K562 (cell line): ENCODE results near the gene PIK3R2. TPM values are rescaled to one million over a fixed set of nuclear protein-coding genes. Genes with fewer than 3 reads are reported as not detected.

Source experiments
- BCL6 ChIP-seq: fragments of 250-450 bp; sonication (Bioruptor Pico); IDR thresholded peaks from 2 replicates; pipeline ENCODE4 v1.4.0; 2020
- CREBBP ChIP-seq: IDR thresholded peaks from one replicate; pipeline ENCODE4 v1.6.1; 2012; ENCODE audit warnings: low read depth, mild to moderate bottlenecking, control low read depth, inconsistent platforms, low read length
- GTF2E2 ChIP-seq: fragments of 200-800 bp; sonication (Bioruptor generic); IDR thresholded peaks from 2 replicates; pipeline ENCODE4 v1.6.1; 2016; ENCODE audit warnings: missing genetic modification characterization, missing compliant biosample characterization
- RBFOX2 ChIP-seq: fragments of 200-400 bp; formaldehyde crosslinking; IDR thresholded peaks from 2 replicates; pipeline ENCODE4 v1.6.1; 2017; ENCODE audit warnings: low read depth, mild to moderate bottlenecking, low read length, moderate library complexity
- RBM17 ChIP-seq: fragments of 200-400 bp; formaldehyde crosslinking; IDR thresholded peaks from 2 replicates; pipeline ENCODE4 v1.6.1; 2017; ENCODE audit warnings: low read depth, mild to moderate bottlenecking, low read length, borderline replicate concordance
- SIN3A ChIP-seq, 2 experiments: fragments of 150-350 bp in 1 of 2; IDR thresholded peaks; 2 replicates each; pipeline ENCODE4 v1.6.1; 2011 to 2016; ENCODE audit warnings: borderline replicate concordance in 2 of 2, low read depth in 2 of 2, low read length in 2 of 2, mild to moderate bottlenecking in 2 of 2, moderate library complexity in 2 of 2; ENCODE audit not compliant: control insufficient read depth in 1 of 2
- SIN3B ChIP-seq: fragments of 450-650 bp; IDR thresholded peaks from 2 replicates; pipeline ENCODE4 v1.6.1; 2017; ENCODE audit warnings: low read depth, mild to moderate bottlenecking, moderate library complexity
- SNIP1 ChIP-seq: fragments of 450-650 bp; IDR thresholded peaks from 2 replicates; pipeline ENCODE4 v1.7.1; 2017; ENCODE audit warnings: low read depth, mild to moderate bottlenecking
- STAG1 ChIP-seq: sonication (generic); formaldehyde crosslinking; IDR thresholded peaks from 2 replicates; pipeline ENCODE4 v1.5.0; 2020; ENCODE audit warnings: missing genetic modification reagents, borderline replicate concordance
- TRIM24 ChIP-seq, 2 experiments: fragments of 450-650 bp; IDR thresholded peaks; 2 replicates each; pipeline ENCODE4 v1.6.1; 2016
- ZKSCAN8 ChIP-seq: fragments of 200-800 bp; sonication (Bioruptor generic); IDR thresholded peaks from 2 replicates; pipeline ENCODE4 v1.6.1; 2016; ENCODE audit warnings: missing genetic modification characterization, missing compliant biosample characterization
- ZNF224 ChIP-seq: sonication (generic); formaldehyde crosslinking; IDR thresholded peaks from 2 replicates; pipeline ENCODE4 v1.8.0; 2022; ENCODE audit warnings: mild to moderate bottlenecking, missing genetic modification reagents
- polyA plus RNA-seq, 8 experiments: library from polyadenylated mRNA; depleted of rRNA in 4 of 8; stranded (reverse) in 5 of 8; unstranded in 3 of 8; fragments of >200 nt; fragmentation: Nextera tagmentation in 2 of 8; fragmentation: Illumina TruSeq in 1 of 8; extraction: Ambion mirVana in 2 of 8; extraction: Trizol in 1 of 8; gene quantifications; 2 replicates each; pipeline versions ENCODE4 v1.2.1 to v1.2.3, GENCODE V29; 2011 to 2014; ENCODE audit warnings: inconsistent platforms in 1 of 8, missing spikeins in 1 of 8
- total RNA-seq, 7 experiments: library from RNA; depleted of rRNA in 6 of 7; stranded (reverse); fragments of >200 nt in 6 of 7; fragmentation: Illumina TruSeq in 2 of 7; extraction: Trizol in 2 of 7; gene quantifications; 2 replicates each; pipeline versions ENCODE4 v1.2.1 to v1.2.3, GENCODE V29; 2011 to 2021; ENCODE audit warnings: low replicate concordance in 1 of 7
- TF ChIP-seq, protein P1 (sequence below): sonication (generic); formaldehyde crosslinking; IDR thresholded peaks from 2 replicates; pipeline ENCODE4 v1.8.1; 2023; ENCODE audit warnings: mild to moderate bottlenecking, missing genetic modification reagents
- TF ChIP-seq, protein P2 (sequence below): sonication (generic); formaldehyde crosslinking; IDR thresholded peaks from 2 replicates; pipeline ENCODE4 v1.8.1; 2022; ENCODE audit warnings: missing genetic modification reagents
- TF ChIP-seq, protein P3 (sequence below): fragments of 450-650 bp; IDR thresholded peaks from 2 replicates; pipeline ENCODE4 v1.6.1; 2016; ENCODE audit warnings: mild to moderate bottlenecking
- TF ChIP-seq, protein P4 (sequence below): conservative IDR thresholded peaks from 2 replicates; pipeline ENCODE4 v1.6.1; 2011; ENCODE audit warnings: low read depth, mild to moderate bottlenecking, low read length; ENCODE audit not compliant: control insufficient read depth
- TF ChIP-seq, protein P5 (sequence below): fragments of 450-650 bp; formaldehyde crosslinking; IDR thresholded peaks from 2 replicates; pipeline ENCODE4 v1.4.0; 2020; ENCODE audit warnings: mild to moderate bottlenecking, moderate library complexity

Gene PIK3R2
- total and polyA plus RNA-seq, 9 of the 15 experiments (the other 6 are each of a cell fraction or from before 2014, with no cell fraction given), result 0.39 to 37.9 (median 5.3) TPM

DNA sequence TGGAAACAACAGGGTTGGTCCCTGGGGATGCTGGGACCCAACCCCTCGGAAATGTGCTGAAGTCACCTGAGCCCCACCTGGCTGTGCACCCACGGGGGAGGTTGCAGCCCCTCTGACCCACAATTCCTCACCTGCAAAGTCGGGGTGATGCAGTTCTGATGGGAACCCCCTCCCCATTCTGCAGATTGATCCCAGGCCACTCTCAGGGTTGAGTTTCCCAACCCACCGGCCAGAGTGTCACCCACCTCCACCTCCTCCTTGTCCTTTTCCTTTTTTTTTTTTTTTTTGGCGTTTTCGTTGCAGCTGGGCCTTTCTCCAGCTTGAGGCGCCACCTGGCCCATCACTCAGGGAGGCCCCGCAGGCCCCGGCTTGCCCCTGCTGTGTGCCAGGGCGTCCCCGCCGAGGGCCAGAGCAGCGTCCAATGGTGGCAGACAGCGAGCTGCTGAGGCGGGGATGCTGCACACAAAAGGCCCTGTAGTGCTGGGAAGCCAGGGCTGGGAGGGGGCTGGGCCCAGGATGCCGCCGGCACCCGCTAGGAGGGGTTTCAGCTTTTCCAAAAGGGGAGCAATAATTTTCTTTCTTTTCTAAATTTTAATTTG is 4.6 kb downstream of the PIK3R2 start (continued):
- TF ChIP-seq ZNF224 (no peak), RBM17 (no peak), STAG1 (CRISPR knock-in tag) (no peak), TRIM24 (IDR thresholded peaks at IDR 0.05) (no peak), CREBBP (no peak), BCL6 (no peak), ZKSCAN8 (CRISPR knock-in tag) (no peak), RBFOX2 (peak; percentile 49; the same call in 1 of the 2 replicates), SIN3B (no peak), SIN3A (IDR thresholded peaks at IDR 0.05; ENCODE audit: borderline replicate concordance in 2 of 2, control insufficient read depth in 1 of 2, low read depth in 2 of 2, low read length in 2 of 2) (0 out of 4 replicates have a peak, but pooled peaks of 1 of the 2 experiments have one; percentile 6), GTF2E2 (tag) (no peak), SNIP1 (no peak)
- TF ChIP-seq, protein P1, sequence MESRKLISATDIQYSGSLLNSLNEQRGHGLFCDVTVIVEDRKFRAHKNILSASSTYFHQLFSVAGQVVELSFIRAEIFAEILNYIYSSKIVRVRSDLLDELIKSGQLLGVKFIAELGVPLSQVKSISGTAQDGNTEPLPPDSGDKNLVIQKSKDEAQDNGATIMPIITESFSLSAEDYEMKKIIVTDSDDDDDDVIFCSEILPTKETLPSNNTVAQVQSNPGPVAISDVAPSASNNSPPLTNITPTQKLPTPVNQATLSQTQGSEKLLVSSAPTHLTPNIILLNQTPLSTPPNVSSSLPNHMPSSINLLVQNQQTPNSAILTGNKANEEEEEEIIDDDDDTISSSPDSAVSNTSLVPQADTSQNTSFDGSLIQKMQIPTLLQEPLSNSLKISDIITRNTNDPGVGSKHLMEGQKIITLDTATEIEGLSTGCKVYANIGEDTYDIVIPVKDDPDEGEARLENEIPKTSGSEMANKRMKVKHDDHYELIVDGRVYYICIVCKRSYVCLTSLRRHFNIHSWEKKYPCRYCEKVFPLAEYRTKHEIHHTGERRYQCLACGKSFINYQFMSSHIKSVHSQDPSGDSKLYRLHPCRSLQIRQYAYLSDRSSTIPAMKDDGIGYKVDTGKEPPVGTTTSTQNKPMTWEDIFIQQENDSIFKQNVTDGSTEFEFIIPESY (CRISPR knock-in tag), result peak; percentile 83
- TF ChIP-seq, protein P2, sequence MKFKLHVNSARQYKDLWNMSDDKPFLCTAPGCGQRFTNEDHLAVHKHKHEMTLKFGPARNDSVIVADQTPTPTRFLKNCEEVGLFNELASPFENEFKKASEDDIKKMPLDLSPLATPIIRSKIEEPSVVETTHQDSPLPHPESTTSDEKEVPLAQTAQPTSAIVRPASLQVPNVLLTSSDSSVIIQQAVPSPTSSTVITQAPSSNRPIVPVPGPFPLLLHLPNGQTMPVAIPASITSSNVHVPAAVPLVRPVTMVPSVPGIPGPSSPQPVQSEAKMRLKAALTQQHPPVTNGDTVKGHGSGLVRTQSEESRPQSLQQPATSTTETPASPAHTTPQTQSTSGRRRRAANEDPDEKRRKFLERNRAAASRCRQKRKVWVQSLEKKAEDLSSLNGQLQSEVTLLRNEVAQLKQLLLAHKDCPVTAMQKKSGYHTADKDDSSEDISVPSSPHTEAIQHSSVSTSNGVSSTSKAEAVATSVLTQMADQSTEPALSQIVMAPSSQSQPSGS, result no peak
- TF ChIP-seq, protein P3, sequence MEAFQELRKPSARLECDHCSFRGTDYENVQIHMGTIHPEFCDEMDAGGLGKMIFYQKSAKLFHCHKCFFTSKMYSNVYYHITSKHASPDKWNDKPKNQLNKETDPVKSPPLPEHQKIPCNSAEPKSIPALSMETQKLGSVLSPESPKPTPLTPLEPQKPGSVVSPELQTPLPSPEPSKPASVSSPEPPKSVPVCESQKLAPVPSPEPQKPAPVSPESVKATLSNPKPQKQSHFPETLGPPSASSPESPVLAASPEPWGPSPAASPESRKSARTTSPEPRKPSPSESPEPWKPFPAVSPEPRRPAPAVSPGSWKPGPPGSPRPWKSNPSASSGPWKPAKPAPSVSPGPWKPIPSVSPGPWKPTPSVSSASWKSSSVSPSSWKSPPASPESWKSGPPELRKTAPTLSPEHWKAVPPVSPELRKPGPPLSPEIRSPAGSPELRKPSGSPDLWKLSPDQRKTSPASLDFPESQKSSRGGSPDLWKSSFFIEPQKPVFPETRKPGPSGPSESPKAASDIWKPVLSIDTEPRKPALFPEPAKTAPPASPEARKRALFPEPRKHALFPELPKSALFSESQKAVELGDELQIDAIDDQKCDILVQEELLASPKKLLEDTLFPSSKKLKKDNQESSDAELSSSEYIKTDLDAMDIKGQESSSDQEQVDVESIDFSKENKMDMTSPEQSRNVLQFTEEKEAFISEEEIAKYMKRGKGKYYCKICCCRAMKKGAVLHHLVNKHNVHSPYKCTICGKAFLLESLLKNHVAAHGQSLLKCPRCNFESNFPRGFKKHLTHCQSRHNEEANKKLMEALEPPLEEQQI, result no peak
- TF ChIP-seq, protein P4, sequence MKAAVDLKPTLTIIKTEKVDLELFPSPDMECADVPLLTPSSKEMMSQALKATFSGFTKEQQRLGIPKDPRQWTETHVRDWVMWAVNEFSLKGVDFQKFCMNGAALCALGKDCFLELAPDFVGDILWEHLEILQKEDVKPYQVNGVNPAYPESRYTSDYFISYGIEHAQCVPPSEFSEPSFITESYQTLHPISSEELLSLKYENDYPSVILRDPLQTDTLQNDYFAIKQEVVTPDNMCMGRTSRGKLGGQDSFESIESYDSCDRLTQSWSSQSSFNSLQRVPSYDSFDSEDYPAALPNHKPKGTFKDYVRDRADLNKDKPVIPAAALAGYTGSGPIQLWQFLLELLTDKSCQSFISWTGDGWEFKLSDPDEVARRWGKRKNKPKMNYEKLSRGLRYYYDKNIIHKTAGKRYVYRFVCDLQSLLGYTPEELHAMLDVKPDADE, result 0 out of 2 replicates have a peak, but pooled peaks have one; percentile 26
- TF ChIP-seq, protein P5, sequence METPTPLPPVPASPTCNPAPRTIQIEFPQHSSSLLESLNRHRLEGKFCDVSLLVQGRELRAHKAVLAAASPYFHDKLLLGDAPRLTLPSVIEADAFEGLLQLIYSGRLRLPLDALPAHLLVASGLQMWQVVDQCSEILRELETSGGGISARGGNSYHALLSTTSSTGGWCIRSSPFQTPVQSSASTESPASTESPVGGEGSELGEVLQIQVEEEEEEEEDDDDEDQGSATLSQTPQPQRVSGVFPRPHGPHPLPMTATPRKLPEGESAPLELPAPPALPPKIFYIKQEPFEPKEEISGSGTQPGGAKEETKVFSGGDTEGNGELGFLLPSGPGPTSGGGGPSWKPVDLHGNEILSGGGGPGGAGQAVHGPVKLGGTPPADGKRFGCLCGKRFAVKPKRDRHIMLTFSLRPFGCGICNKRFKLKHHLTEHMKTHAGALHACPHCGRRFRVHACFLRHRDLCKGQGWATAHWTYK (CRISPR knock-in tag), result 0 out of 2 replicates have a peak, but pooled peaks have one; percentile 13
